CD4-positive, alpha-beta T cell treated with Interferon gamma for 1 hour (primary cell): ENCODE measurements around the gene RAPGEF4.

Source experiments
- DNase-seq: peaks from one replicate; pipeline ENCODE4 v3.0.0-alpha.2; 2020

The RAPGEF4 gene

GRCh38 chr2:172865422-172865821, 129.8 kb downstream of the RAPGEF4 start:
- DNase-seq, result no peak

GRCh38 chr2:172869861-172870260, 134.2 kb downstream of the RAPGEF4 start:
- DNase-seq, result no peak

GRCh38 chr2:172870396-172870795, 134.8 kb downstream of the RAPGEF4 start:
- no peak for DNase-seq

GRCh38 chr2:172877826-172878225, 142.2 kb downstream of the RAPGEF4 start:
- no peak for DNase-seq

- no peak for DNase-seq
Measured at GRCh38 chr2:172878260-172878659, 142.6 kb downstream of the RAPGEF4 start.

GRCh38 chr2:172884336-172884735, 148.7 kb downstream of the RAPGEF4 start:
- no peak for DNase-seq

GRCh38 chr2:172885996-172886395, 150.4 kb downstream of the RAPGEF4 start:
- no peak for DNase-seq

GRCh38 chr2:172887280-172887679, 151.6 kb downstream of the RAPGEF4 start:
- DNase-seq, result no peak

GRCh38 chr2:172888714-172889669, 153.3 kb downstream of the RAPGEF4 start:
- DNase-seq, result no peak

GRCh38 chr2:172889768-172890430, 154.3 kb downstream of the RAPGEF4 start:
- no peak for DNase-seq

GRCh38 chr2:172893111-172893510, 157.5 kb downstream of the RAPGEF4 start:
- no peak for DNase-seq

- DNase-seq, result no peak
Measured at GRCh38 chr2:172893671-172894070, 158.0 kb downstream of the RAPGEF4 start.

- DNase-seq, result no peak
Measured at GRCh38 chr2:172894689-172895387, 159.2 kb downstream of the RAPGEF4 start.

- DNase-seq, result no peak
Measured at GRCh38 chr2:172896661-172897081, 161.0 kb downstream of the RAPGEF4 start.

- no peak for DNase-seq
Measured at GRCh38 chr2:172900871-172901270, 165.2 kb downstream of the RAPGEF4 start.

GRCh38 chr2:172901913-172902312, 166.3 kb downstream of the RAPGEF4 start:
- DNase-seq, result no peak

- no peak for DNase-seq
Measured at GRCh38 chr2:172904236-172904635, 168.6 kb downstream of the RAPGEF4 start.

- DNase-seq, result no peak
Measured at GRCh38 chr2:172905937-172906811, 170.5 kb downstream of the RAPGEF4 start.

- no peak for DNase-seq
Measured at GRCh38 chr2:172908275-172908674, 172.6 kb downstream of the RAPGEF4 start.

- no peak for DNase-seq
Measured at GRCh38 chr2:172909454-172909853, 173.8 kb downstream of the RAPGEF4 start.

GRCh38 chr2:172912266-172912665, 176.6 kb downstream of the RAPGEF4 start:
- no peak for DNase-seq

GRCh38 chr2:172914341-172915008, 178.8 kb downstream of the RAPGEF4 start:
- DNase-seq, result no peak
